HG02970 (cell line): ENCODE measurements around the gene MYO1G.
A peak's percentile ranks its signal among the peaks of the same experiment; 100 is the strongest.
"Not testable (repeated sequence)": the region's sequence is repeated elsewhere in the genome, so short reads cannot be mapped to it uniquely, and the experiment has no call there.

Experiments
- ATAC-seq: cut with Tn5 transposase; IDR thresholded peaks from one replicate; pipeline ENCODE4 v1.9.1; 2021; ENCODE audit warnings: mild to moderate bottlenecking, moderate library complexity, moderate number of reproducible peaks; ENCODE audit not compliant: unreplicated experiment, low FRiP score

Gene MYO1G

GRCh38 chr7:44978511-44979366 lies at the start of gene MYO1G:
Gene MYO1G (minus strand): TSS chr7:44979015. CDS start chr7:44978961, 54 bp downstream.
- peak; percentile 48 for ATAC-seq

GRCh38 chr7:45028138-45028919 lies 49.5 kb upstream of the MYO1G start:
- no peak for ATAC-seq

- no peak for ATAC-seq
Observed at GRCh38 chr7:45027774-45028114, 48.9 kb upstream of the MYO1G start.

GRCh38 chr7:45026984-45027773 lies 48.4 kb upstream of the MYO1G start:
- no peak for ATAC-seq

GRCh38 chr7:45026013-45026412 lies 47.2 kb upstream of the MYO1G start:
- ATAC-seq, result no peak

GRCh38 chr7:45025473-45025872 lies 46.7 kb upstream of the MYO1G start:
- not testable (repeated sequence) for ATAC-seq

- ATAC-seq, result no peak
Observed at GRCh38 chr7:45024126-45024744, 45.4 kb upstream of the MYO1G start.

GRCh38 chr7:45021604-45022296 lies 42.9 kb upstream of the MYO1G start:
- ATAC-seq, result no peak

- no peak for ATAC-seq
Observed at GRCh38 chr7:45020915-45021314, 42.1 kb upstream of the MYO1G start.

GRCh38 chr7:45017253-45017652 lies 38.4 kb upstream of the MYO1G start:
- no peak for ATAC-seq

- ATAC-seq, result no peak
Observed at GRCh38 chr7:45015313-45015712, 36.5 kb upstream of the MYO1G start.

GRCh38 chr7:45013465-45013967 lies 34.7 kb upstream of the MYO1G start:
- ATAC-seq, result no peak

GRCh38 chr7:45007571-45008328 lies 28.9 kb upstream of the MYO1G start:
- ATAC-seq, result peak; percentile 52

GRCh38 chr7:45007106-45007505 lies 28.3 kb upstream of the MYO1G start:
- no peak for ATAC-seq

- ATAC-seq, result no peak
Observed at GRCh38 chr7:45003789-45004188, 25.0 kb upstream of the MYO1G start.

GRCh38 chr7:45001826-45002225 lies 23.0 kb upstream of the MYO1G start:
- no peak for ATAC-seq

GRCh38 chr7:45001138-45001694 lies 22.4 kb upstream of the MYO1G start:
- ATAC-seq, result no peak
